Liver (tissue), 3 donors: Measurements from ENCODE around the gene HEPACAM.

Experiments used
- FOXA1 ChIP-seq: IDR thresholded peaks from 2 replicates; pipeline ENCODE4 v1.6.1; 2016; ENCODE audit warnings: antibody characterized with exemption
- FOXA2 ChIP-seq: IDR thresholded peaks from 2 replicates; pipeline ENCODE4 v1.6.1; 2016; ENCODE audit warnings: antibody characterized with exemption
- JUND ChIP-seq, 2 donors: IDR thresholded peaks; 2 replicates each; pipeline ENCODE4 v1.6.1; 2016; ENCODE audit warnings: antibody characterized with exemption in 2 of 2
- MAX ChIP-seq: IDR thresholded peaks from 2 replicates; pipeline ENCODE4 v1.6.1; 2016; ENCODE audit warnings: antibody characterized with exemption
- NR2F2 ChIP-seq: IDR thresholded peaks from 2 replicates; pipeline ENCODE4 v1.6.1; 2016; ENCODE audit warnings: antibody characterized with exemption
- RAD21 ChIP-seq, 2 donors: IDR thresholded peaks; 2 replicates each; pipeline ENCODE4 v1.6.1; 2016; ENCODE audit warnings: antibody characterized with exemption in 2 of 2, mild to moderate bottlenecking in 2 of 2
- REST ChIP-seq: IDR thresholded peaks from 2 replicates; pipeline ENCODE4 v1.6.1; 2016; ENCODE audit warnings: antibody characterized with exemption, mild to moderate bottlenecking
- RXRA ChIP-seq, 2 donors: IDR thresholded peaks; 2 replicates each; pipeline ENCODE4 v1.6.1; 2017 to 2018; ENCODE audit warnings: antibody characterized with exemption in 2 of 2, mild to moderate bottlenecking in 1 of 2
- TAF1 ChIP-seq: conservative IDR thresholded peaks from 2 replicates; pipeline ENCODE4 v1.6.1; 2016; ENCODE audit warnings: antibody characterized with exemption, mild to moderate bottlenecking
- YY1 ChIP-seq: IDR thresholded peaks from 2 replicates; pipeline ENCODE4 v1.6.1; 2016; ENCODE audit warnings: antibody characterized with exemption, mild to moderate bottlenecking
- TF ChIP-seq, protein P1 (sequence below): fragments of 150-350 bp; IDR thresholded peaks from 2 replicates; pipeline ENCODE4 v1.5.1; 2017; ENCODE audit warnings: improper control_type of control experiment, low read depth, low read length; ENCODE audit not compliant: missing input control
- TF ChIP-seq, protein P2 (sequence below): IDR thresholded peaks from 2 replicates; pipeline ENCODE4 v1.6.1; 2016; ENCODE audit warnings: antibody characterized with exemption
- donor health status: healthy.
- donor health status: healthy.

DNA sequence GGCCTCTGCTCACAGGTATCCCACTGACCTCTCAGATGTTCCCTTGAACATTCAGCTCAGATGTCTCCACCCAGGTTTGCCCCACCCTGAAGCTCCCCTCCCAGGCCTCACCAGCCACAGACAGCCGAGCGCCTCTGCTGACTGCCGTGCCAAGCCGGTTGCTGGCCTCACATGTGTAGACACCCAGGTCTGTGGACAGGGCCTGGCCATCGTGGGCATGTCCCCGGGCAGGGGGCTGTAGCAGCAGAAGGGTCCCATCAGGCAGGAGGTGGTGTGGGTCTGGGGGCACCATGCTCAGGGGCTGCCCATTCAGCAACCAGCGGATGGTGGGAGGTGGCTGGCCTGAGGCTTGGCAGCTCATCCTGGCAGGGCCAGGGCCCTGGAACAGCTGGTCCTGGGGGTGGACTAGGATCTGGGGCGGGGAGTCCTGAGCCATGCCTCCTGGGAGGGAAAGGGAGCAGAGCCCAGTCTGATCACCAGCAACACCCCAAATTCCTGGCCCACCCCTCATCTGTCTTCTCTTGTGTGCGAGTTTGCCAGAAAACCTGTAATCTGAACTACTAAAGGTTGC is 38.9 kb downstream of the HEPACAM start:
- TF ChIP-seq REST (no peak), YY1 (no peak), RAD21 (IDR thresholded peaks at IDR 0.05) (no peak), JUND (IDR thresholded peaks at IDR 0.05) (no peak), TAF1 (no peak), FOXA2 (no peak), RXRA (IDR thresholded peaks at IDR 0.05) (no peak), NR2F2 (no peak), FOXA1 (no peak), MAX (no peak)
- TF ChIP-seq, protein P1, sequence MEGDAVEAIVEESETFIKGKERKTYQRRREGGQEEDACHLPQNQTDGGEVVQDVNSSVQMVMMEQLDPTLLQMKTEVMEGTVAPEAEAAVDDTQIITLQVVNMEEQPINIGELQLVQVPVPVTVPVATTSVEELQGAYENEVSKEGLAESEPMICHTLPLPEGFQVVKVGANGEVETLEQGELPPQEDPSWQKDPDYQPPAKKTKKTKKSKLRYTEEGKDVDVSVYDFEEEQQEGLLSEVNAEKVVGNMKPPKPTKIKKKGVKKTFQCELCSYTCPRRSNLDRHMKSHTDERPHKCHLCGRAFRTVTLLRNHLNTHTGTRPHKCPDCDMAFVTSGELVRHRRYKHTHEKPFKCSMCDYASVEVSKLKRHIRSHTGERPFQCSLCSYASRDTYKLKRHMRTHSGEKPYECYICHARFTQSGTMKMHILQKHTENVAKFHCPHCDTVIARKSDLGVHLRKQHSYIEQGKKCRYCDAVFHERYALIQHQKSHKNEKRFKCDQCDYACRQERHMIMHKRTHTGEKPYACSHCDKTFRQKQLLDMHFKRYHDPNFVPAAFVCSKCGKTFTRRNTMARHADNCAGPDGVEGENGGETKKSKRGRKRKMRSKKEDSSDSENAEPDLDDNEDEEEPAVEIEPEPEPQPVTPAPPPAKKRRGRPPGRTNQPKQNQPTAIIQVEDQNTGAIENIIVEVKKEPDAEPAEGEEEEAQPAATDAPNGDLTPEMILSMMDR = no peak
- TF ChIP-seq, protein P2, sequence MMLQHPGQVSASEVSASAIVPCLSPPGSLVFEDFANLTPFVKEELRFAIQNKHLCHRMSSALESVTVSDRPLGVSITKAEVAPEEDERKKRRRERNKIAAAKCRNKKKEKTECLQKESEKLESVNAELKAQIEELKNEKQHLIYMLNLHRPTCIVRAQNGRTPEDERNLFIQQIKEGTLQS = no peak
